OCI-LY7 (cell line): ENCODE results near the gene B3GNT9. TPM values are rescaled to one million over a fixed set of nuclear protein-coding genes. Genes with fewer than 3 reads are reported as not detected.

Experiments used
- BruUV-seq: library from RNA; stranded (reverse); fragments of 400-500 nt; replicated peaks from 2 replicates; lab custom pipeline; 2021; lab: Mats Ljungman, UMichigan
- CTCF ChIA-PET: fragments of 300-600 bp; sonication (Branson Sonifier 250); formaldehyde crosslinking; loops from one replicate; lab custom pipeline; 2022; ENCODE audit warnings: antibody characterized with exemption; ENCODE audit not compliant: unreplicated experiment; lab: Charles Lee
- POLR2A ChIA-PET: fragments of 300-600 bp; sonication (Branson Sonifier 250); formaldehyde crosslinking; loops from one replicate; lab custom pipeline; 2022; ENCODE audit warnings: antibody characterized with exemption; lab: Charles Lee
- DNase-seq: peaks from one replicate; pipeline ENCODE4 v3.0.0-alpha.2; 2015; ENCODE audit warnings: low spot score
- H2AFZ ChIP-seq: fragments of 200-600 bp; sonication (generic), shearing (Covaris generic); 2 replicates; pipeline ENCODE4 v1.6.1; 2014; ENCODE audit warnings: mild to moderate bottlenecking, antibody characterized with exemption, low read length, moderate library complexity
- H3K27ac ChIP-seq: fragments of 200-600 bp; sonication (generic); 2 replicates; pipeline ENCODE4 v1.5.1; 2014; ENCODE audit warnings: mixed run types, low read depth, mild to moderate bottlenecking, moderate library complexity, low read length, inconsistent platforms; ENCODE audit not compliant: poor library complexity, severe bottlenecking
- H3K36me3 ChIP-seq: fragments of 200-600 bp; sonication (generic); 2 replicates; pipeline ENCODE4 v1.6.1; 2014; ENCODE audit warnings: mild to moderate bottlenecking, antibody characterized with exemption, low read length, moderate library complexity, mixed read lengths; ENCODE audit not compliant: insufficient read depth
- H3K4me1 ChIP-seq: fragments of 200-600 bp; sonication (generic); 2 replicates; pipeline ENCODE4 v1.5.1; 2014; ENCODE audit warnings: mild to moderate bottlenecking, low read length; ENCODE audit not compliant: insufficient read depth, poor library complexity, severe bottlenecking
- H3K4me2 ChIP-seq: fragments of 200-600 bp; sonication (generic); 2 replicates; pipeline ENCODE4 v1.6.1; 2014; ENCODE audit warnings: mild to moderate bottlenecking, low read length
- H3K4me3 ChIP-seq: fragments of 200-600 bp; sonication (generic); 2 replicates; pipeline ENCODE4 v1.5.1; 2014; ENCODE audit warnings: mild to moderate bottlenecking, low read depth, low read length; ENCODE audit not compliant: poor library complexity, severe bottlenecking
- H3K79me2 ChIP-seq: fragments of 200-600 bp; sonication (generic); 2 replicates; pipeline ENCODE4 v1.6.1; 2016; ENCODE audit warnings: low read depth, mild to moderate bottlenecking, low read length, moderate library complexity, mixed read lengths; ENCODE audit not compliant: insufficient read depth
- H3K9me2 ChIP-seq: fragments of 200-600 bp; sonication (generic); 2 replicates; pipeline ENCODE4 v1.6.1; 2016; ENCODE audit warnings: mild to moderate bottlenecking, low read length, mixed read lengths; ENCODE audit not compliant: insufficient read depth
- H3K9me3 ChIP-seq: fragments of 200-600 bp; sonication (generic); 2 replicates; pipeline ENCODE4 v1.6.1; 2014; ENCODE audit warnings: mild to moderate bottlenecking, mixed run types, low read length, mixed read lengths
- H4K20me1 ChIP-seq: fragments of 200-600 bp; sonication (generic); 2 replicates; pipeline ENCODE4 v1.6.1; 2014; ENCODE audit warnings: mild to moderate bottlenecking, antibody characterized with exemption, low read length, moderate library complexity, mixed read lengths; ENCODE audit not compliant: insufficient read depth
- CTCF ChIP-seq: fragments of 200-600 bp; sonication (generic); conservative IDR thresholded peaks from 2 replicates; pipeline ENCODE4 v1.5.1; 2014; ENCODE audit warnings: mild to moderate bottlenecking, antibody characterized with exemption, low read length, moderate library complexity, mixed read lengths
- EZH2phosphoT487 ChIP-seq: fragments of 200-600 bp; sonication (generic); IDR thresholded peaks from 2 replicates; pipeline ENCODE4 v1.6.1; 2018; ENCODE audit warnings: low read depth, borderline replicate concordance, mild to moderate bottlenecking, mixed run types, antibody characterized with exemption, low read length, moderate library complexity, mixed read lengths
- intact Hi-C: fragments of 100-400 bp; cut with micrococcal nuclease; formaldehyde crosslinking; loops from one replicate; pipeline ENCODE4 v1.10.0; 2022; ENCODE audit not compliant: unreplicated experiment
- total RNA-seq, 2 experiments: library from RNA; depleted of rRNA in 1 of 2; stranded (reverse); fragments of >200 nt in 1 of 2; shearing (Covaris generic) in 1 of 2; gene quantifications; 2 replicates each; pipeline ENCODE4 v1.2.3, GENCODE V29; 2014 to 2022

Gene B3GNT9
- total RNA-seq, 2 experiments from 2014 or later = 1.1 to 2.7 TPM

GRCh38 chr16:67120025-67120424 is 30.8 kb downstream of the B3GNT9 start:
- Histone ChIP-seq H3K4me2 (no peak overlapping the region), H3K36me3 (peaks cover 42% of the 10 kb centered on the region), H3K9me2 (no peaks in the 10 kb centered on the region), H3K79me2 (peaks cover 8% of the 10 kb centered on the region; the same call in 1 of the 2 replicates), H3K4me3 (no peak overlapping the region), H2AFZ (no peak overlapping the region), H3K9me3 (no peaks in the 10 kb centered on the region), H3K4me1 (no peaks in the 10 kb centered on the region), H3K27ac (no peak overlapping the region), H4K20me1 (no peaks in the 10 kb centered on the region)
- no TSS peak for BruUV-seq
- TF ChIP-seq CTCF = no peak
- no peak for TF ChIP-seq EZH2phosphoT487
- ChIA-PET POLR2A (no interaction called here), CTCF (no interaction called here)
- intact Hi-C loops = no loop called here
- DNase-seq = no peak

- Histone ChIP-seq H3K27ac (no peak overlapping the region), H3K4me2 (no peak overlapping the region), H3K9me3 (no peaks in the 10 kb centered on the region), H3K4me3 (no peak overlapping the region), H3K4me1 (no peaks in the 10 kb centered on the region), H3K79me2 (peaks cover 10% of the 10 kb centered on the region; the same call in 1 of the 2 replicates), H4K20me1 (no peaks in the 10 kb centered on the region), H2AFZ (no peak overlapping the region), H3K9me2 (no peaks in the 10 kb centered on the region), H3K36me3 (peaks cover 24% of the 10 kb centered on the region)
- ChIA-PET CTCF (interaction anchor here (0.6 kb wide), 1 partner anchor 12 kb away, joined by 11 read pairs; no protein-coding TSS in a partner anchor), POLR2A (interaction anchor here (0.7 kb wide), 1 partner anchor 325 kb away, joined by 4 read pairs; no protein-coding TSS in a partner anchor)
- BruUV-seq = no TSS peak
- DNase-seq = no peak
- no peak for TF ChIP-seq CTCF
- TF ChIP-seq EZH2phosphoT487 = no peak
- intact Hi-C loops = no loop called here
These were observed 33.1 kb downstream of the B3GNT9 start for GRCh38 chr16:67117716-67118115.

- Histone ChIP-seq H3K9me2 (no peaks in the 10 kb centered on the region), H3K27ac (no peak overlapping the region), H3K4me2 (no peak overlapping the region), H4K20me1 (no peaks in the 10 kb centered on the region), H3K79me2 (peaks cover 21% of the 10 kb centered on the region; the same call in 1 of the 2 replicates), H3K36me3 (peaks cover 13% of the 10 kb centered on the region), H3K4me1 (no peaks in the 10 kb centered on the region), H2AFZ (no peak overlapping the region), H3K4me3 (no peak overlapping the region), H3K9me3 (no peaks in the 10 kb centered on the region)
- BruUV-seq = no TSS peak
- no peak for TF ChIP-seq CTCF
- no peak for TF ChIP-seq EZH2phosphoT487
- POLR2A ChIA-PET = interaction anchor here (0.6 kb wide), 2 partner anchors 18 to 22 kb away, joined by 3 to 5 read pairs; no protein-coding TSS in a partner anchor
- intact Hi-C loops = no loop called here
- DNase-seq = no peak
- CTCF ChIA-PET = no interaction called here
These were observed 34.1 kb downstream of the B3GNT9 start for GRCh38 chr16:67116388-67117311.
